ENCODE data around the gene IL10RA.

- TF ChIP-seq CTCF (IDR thresholded peaks at IDR 0.05): no peak
- no peak for TF ChIP-seq TCF7L2 (IDR thresholded peaks at IDR 0.05; ENCODE audit: low read depth, low read length)
- no peak for TF ChIP-seq POLR2AphosphoS5 (IDR thresholded peaks at IDR 0.05; ENCODE audit: low read depth, low read length)
- no peak for TF ChIP-seq REST (IDR thresholded peaks at IDR 0.05; ENCODE audit: insufficient read depth in 1 of 2, low read depth in 2 of 2, low read length in 1 of 2)
- TF ChIP-seq SIN3A (IDR thresholded peaks at IDR 0.05; ENCODE audit: borderline replicate concordance, insufficient read depth, low read depth, low read length): no peak
These were observed 64.2 kb downstream of the IL10RA start for GRCh38 chr11:118050208-118050891.

All from Panc1 (cell line).